Activated CD4-positive, alpha-beta T cell treated with anti-CD3 and anti-CD28 coated beads, Interleukin-2, amount 10 ng/mL, durations not matched to agents 7 days and 5 days (primary cell): ENCODE data around the gene SNED1. TPM values are rescaled to one million over a fixed set of nuclear protein-coding genes. Genes with fewer than 3 reads are reported as not detected.

Source experiments
- CTCF ChIA-PET: fragments of 350-600 bp; sonication (Branson Sonifier 250); formaldehyde crosslinking; loops from one replicate; lab custom pipeline; 2021; ENCODE audit warnings: antibody characterized with exemption; lab: Charles Lee
- POLR2A ChIA-PET: fragments of 350-600 bp; sonication (Branson Sonifier 250); formaldehyde crosslinking; loops from one replicate; lab custom pipeline; 2021; ENCODE audit warnings: antibody characterized with exemption; lab: Charles Lee
- DNase-seq: peaks from one replicate; pipeline ENCODE4 v3.0.0-alpha.2; 2020
- H3K27ac Mint-ChIP-seq: one replicate; pipeline ENCODE4 v1.8.0; 2021; ENCODE audit warnings: mild to moderate bottlenecking, moderate library complexity, mixed read lengths
- H3K27me3 Mint-ChIP-seq: one replicate; pipeline ENCODE4 v1.8.0; 2021; ENCODE audit warnings: mixed read lengths
- H3K36me3 Mint-ChIP-seq: one replicate; pipeline ENCODE4 v1.8.0; 2021; ENCODE audit warnings: low read depth, mixed read lengths
- H3K4me1 Mint-ChIP-seq: one replicate; pipeline ENCODE4 v1.8.0; 2021; ENCODE audit warnings: mixed read lengths
- H3K4me3 Mint-ChIP-seq: one replicate; pipeline ENCODE4 v1.8.0; 2021; ENCODE audit warnings: mild to moderate bottlenecking, moderate library complexity, mixed read lengths
- H3K9me3 Mint-ChIP-seq: one replicate; pipeline ENCODE4 v1.8.0; 2021; ENCODE audit warnings: mixed read lengths
- total RNA-seq, 2 experiments: library from RNA; stranded (reverse); gene quantifications; one replicate each; pipeline ENCODE4 v1.2.3, GENCODE V29; 2021

SNED1 gene
- total RNA-seq, 2 experiments from 2014 or later, result 6.1 to 8.6 TPM

- Mint-ChIP-seq H3K4me1 (peaks cover 7% of the 10 kb centered on the region), H3K4me3 (no peak overlapping the region), H3K9me3 (peaks cover 22% of the 10 kb centered on the region), H3K36me3 (peaks cover 3% of the 10 kb centered on the region), H3K27me3 (peaks cover 25% of the 10 kb centered on the region), H3K27ac (no peak overlapping the region)
- ChIA-PET POLR2A (no interaction called here), CTCF (no interaction called here)
- peak; percentile 1 for DNase-seq
Observed at GRCh38 chr2:241003830-241004564, 5.6 kb downstream of the SNED1 start.

DNA sequence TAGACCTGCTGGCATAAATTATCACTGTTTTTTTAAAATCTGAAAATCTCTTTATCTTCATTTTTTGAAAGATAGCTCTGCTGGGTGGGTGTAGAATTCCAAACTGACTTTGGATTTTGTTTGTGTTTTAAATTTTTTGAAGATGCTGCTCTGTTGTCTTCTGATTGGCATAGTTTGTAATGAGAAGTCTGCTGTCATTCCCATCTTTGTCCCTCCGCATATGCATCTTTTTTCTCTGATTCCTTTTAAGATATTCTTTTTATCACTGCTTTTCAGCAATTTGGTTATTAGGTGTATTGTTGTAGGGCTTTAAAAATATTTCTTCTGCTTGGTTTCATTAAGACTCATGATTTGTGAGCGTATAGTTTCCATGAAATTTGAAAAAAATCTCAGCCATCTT lies 7.2 kb downstream of the SNED1 start:
- Mint-ChIP-seq H3K9me3 (peaks cover 22% of the 10 kb centered on the region), H3K36me3 (peaks cover 3% of the 10 kb centered on the region), H3K27me3 (peaks cover 14% of the 10 kb centered on the region), H3K4me1 (peaks cover 21% of the 10 kb centered on the region), H3K4me3 (no peak overlapping the region), H3K27ac (no peak overlapping the region)
- ChIA-PET POLR2A (no interaction called here), CTCF (no interaction called here)
- no peak for DNase-seq

GRCh38 chr2:241006412-241006811 lies 8.0 kb downstream of the SNED1 start:
- H3K4me3 Mint-ChIP-seq, result no peak overlapping the region
- no peak for DNase-seq
- H3K4me1 Mint-ChIP-seq, result peaks cover 21% of the 10 kb centered on the region
- H3K27me3 Mint-ChIP-seq, result peaks cover 11% of the 10 kb centered on the region
- H3K36me3 Mint-ChIP-seq, result peaks cover 3% of the 10 kb centered on the region
- CTCF ChIA-PET, result no interaction called here
- POLR2A ChIA-PET, result no interaction called here
- peaks cover 22% of the 10 kb centered on the region for H3K9me3 Mint-ChIP-seq
- H3K27ac Mint-ChIP-seq, result no peak overlapping the region

DNA sequence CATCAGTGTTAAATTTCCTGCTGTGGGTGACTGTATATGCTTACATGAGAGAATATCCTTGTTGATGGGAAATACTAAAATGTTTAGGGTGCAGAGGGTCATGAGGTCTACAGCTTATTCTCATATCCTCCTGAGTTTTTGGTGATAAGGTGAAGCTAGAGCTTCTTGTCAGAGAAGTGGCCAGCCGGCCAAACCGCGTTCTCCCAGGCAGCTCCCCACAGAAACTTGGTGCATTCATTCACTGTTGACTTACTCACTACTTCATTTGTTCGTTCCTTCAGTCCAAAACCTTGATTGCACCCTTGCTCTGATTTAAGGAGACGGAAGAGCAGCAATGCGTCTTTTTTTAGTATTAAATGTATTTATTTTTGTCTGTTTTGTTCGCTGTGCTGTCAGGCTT lies 8.7 kb downstream of the SNED1 start:
- Mint-ChIP-seq H3K9me3 (peaks cover 22% of the 10 kb centered on the region), H3K27me3 (peaks cover 11% of the 10 kb centered on the region), H3K4me3 (no peak overlapping the region), H3K36me3 (peaks cover 3% of the 10 kb centered on the region), H3K27ac (no peak overlapping the region), H3K4me1 (peaks cover 21% of the 10 kb centered on the region)
- peak; percentile 3 for DNase-seq
- CTCF ChIA-PET, result no interaction called here
- POLR2A ChIA-PET, result no interaction called here

DNA sequence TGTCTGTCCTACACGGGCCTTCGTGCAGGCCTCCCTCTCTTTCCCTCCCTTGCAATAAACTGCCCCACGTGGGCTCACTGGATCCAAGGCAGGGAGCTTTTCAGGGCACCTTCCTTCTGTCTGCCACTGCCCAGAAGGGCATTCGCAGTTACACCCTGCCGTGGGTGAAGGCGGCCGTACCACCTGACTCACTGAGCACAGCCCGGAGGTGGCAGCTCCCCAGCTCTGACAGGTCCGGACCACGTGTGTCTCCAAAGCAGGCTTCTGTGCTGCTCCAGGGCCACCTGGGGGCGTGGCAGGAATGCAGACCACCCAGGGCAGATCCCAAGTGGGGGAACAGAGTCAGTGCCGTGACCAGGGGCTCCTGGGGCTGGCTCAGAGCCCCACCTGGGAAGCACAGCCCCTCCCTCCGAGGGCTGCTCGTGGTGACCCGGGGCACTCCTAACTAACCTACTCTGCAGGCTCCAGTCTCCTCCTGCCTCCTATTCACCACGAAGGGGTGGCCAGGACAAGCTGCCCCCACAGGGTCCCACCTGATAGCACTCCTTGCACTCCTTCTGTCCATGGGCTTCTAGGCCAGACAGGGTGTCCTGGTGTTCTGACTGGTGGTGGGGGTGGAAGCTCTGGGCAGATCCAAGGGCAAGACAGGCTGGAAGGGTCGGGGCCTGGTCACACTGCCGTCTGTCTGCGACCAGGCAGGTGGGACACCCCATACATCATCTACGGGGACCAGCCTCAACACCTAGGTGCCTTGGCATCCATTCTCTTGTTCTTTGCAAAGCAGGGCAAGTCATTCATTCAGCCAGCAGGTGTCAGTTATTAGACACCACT lies 9.7 kb downstream of the SNED1 start:
- no peak overlapping the region for H3K4me3 Mint-ChIP-seq
- peaks cover 3% of the 10 kb centered on the region for H3K36me3 Mint-ChIP-seq
- DNase-seq, result peak; percentile 3
- peaks cover 24% of the 10 kb centered on the region for H3K4me1 Mint-ChIP-seq
- H3K9me3 Mint-ChIP-seq, result peaks cover 22% of the 10 kb centered on the region
- POLR2A ChIA-PET, result no interaction called here
- H3K27me3 Mint-ChIP-seq, result peaks cover 11% of the 10 kb centered on the region
- CTCF ChIA-PET, result no interaction called here
- peak overlapping the region; percentile 41 for H3K27ac Mint-ChIP-seq

- CTCF ChIA-PET, result no interaction called here
- Mint-ChIP-seq H3K27ac (peak overlapping the region; percentile 91), H3K4me3 (no peak overlapping the region), H3K36me3 (peaks cover 3% of the 10 kb centered on the region), H3K9me3 (peaks cover 17% of the 10 kb centered on the region), H3K27me3 (peaks cover 11% of the 10 kb centered on the region), H3K4me1 (peaks cover 24% of the 10 kb centered on the region)
- POLR2A ChIA-PET, result no interaction called here
- peak; percentile 3 for DNase-seq
Observed at GRCh38 chr2:241008711-241009121, 10.3 kb downstream of the SNED1 start.

DNA sequence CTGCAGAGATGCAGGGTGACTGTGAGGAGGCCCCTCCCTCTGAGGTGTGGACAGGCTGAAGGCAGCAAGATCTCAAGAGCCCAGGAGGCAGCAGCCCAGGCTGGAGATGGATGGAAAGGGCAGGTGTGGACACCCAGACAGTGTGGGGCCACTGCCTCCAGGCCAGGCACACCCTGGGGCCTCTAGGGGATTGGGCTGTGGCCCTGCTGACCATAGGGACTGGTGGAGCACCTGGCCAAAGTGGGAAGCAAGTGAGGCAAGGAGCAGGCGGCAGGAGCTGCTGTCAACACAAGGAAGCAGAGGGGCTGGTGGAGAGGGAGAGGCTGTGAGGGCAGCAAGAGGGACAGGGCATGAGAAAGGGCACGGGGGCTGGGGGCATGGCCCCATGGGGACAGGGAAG lies 10.8 kb downstream of the SNED1 start:
- no peak for DNase-seq
- Mint-ChIP-seq H3K27ac (peak overlapping the region; percentile 91), H3K27me3 (peaks cover 11% of the 10 kb centered on the region), H3K36me3 (peaks cover 3% of the 10 kb centered on the region), H3K4me1 (peaks cover 22% of the 10 kb centered on the region), H3K9me3 (peaks cover 12% of the 10 kb centered on the region), H3K4me3 (no peak overlapping the region)
- ChIA-PET CTCF (interaction anchor here (1.0 kb wide), 1 partner anchor 13 kb away, joined by 3 read pairs; no protein-coding TSS in a partner anchor), POLR2A (no interaction called here)

DNA sequence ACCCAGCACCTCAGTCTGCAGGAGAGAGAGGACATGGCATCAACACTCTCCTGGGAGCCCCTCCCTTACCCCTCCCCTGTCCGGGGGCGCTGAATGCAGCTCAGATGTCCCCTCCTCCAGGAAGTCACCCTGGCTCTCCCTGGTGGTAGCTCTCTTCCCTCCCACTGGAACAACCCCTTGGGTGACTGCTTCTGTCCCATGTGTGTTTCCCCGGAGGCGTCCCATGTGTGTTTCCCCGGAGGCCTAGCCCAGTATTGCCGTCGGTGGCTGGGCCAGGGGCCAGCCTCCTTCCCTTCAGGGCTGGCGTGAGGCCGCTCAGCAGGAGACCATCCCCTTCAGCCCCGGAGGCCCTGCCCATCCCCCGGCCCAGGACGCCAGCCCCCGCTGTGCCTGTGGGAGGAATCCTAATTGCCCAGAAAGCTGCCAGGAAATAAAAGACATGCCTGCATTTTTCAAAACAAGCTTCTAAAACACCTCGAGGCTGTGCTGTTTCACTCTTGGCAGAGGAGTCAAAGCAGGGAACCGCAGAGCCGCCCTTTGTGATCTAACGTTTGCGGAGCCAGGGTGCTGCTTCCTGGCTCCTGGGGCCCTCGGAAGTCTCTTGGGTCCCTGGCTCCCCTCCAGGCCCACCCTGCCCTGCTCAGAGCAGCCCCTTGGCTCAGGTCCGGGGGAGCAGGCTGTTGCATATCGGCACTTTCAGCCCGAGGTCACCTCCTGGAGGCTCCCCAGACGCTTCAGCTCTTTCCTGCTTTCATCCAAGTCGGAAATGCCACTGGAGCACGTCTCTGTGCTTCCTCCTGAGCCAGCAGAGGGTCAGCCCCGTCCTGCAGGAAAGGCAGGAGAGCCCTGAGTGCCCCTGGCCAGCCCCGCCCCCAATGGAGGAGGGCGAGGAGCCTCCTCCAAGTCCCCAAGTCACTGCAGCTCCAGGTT lies 11.4 kb downstream of the SNED1 start:
- H3K27me3 Mint-ChIP-seq, result peaks cover 11% of the 10 kb centered on the region
- peak overlapping the region; percentile 38 for H3K4me3 Mint-ChIP-seq
- H3K27ac Mint-ChIP-seq, result peak overlapping the region; percentile 91

DNA sequence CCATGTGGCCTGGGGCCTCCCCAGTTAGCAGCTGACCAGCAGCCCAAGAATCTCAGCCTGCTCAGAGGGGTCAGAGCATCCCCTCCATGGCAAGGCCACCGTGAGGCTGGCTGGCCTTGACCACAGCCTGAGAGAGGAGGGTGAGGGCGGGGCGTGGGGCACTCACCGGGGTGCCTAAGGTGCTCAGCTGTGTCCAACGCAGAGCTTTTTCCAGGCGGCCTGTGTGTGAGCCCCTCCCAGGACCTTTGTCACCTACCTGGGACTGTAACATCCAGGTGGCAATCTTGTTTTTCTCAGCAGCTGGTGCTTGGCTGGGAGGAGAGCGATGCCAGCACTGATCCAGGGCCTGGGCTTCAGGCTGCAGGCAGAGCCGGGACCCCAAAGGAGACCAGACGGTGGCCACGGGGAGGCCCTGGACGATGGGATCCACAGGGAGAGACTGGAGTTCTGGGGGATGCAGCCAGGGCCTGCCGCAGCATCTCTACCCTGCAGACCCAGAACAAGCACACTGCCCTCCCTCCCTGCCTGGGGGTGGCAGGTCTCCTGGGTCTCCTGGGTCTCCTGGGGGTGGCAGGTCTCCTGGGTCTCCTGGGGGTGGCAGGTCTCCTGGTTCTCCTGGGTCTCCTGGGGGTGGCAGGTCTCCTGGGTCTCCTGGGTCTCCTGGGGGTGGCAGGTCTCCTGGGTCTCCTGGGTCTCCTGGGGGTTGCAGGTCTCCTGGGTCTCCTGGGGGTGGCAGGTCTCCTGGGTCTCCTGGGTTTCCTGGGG lies 12.3 kb downstream of the SNED1 start:
- Mint-ChIP-seq H3K36me3 (no peaks in the 10 kb centered on the region), H3K4me3 (peak overlapping the region; percentile 38), H3K9me3 (peaks cover 6% of the 10 kb centered on the region), H3K27ac (peak overlapping the region; percentile 91), H3K27me3 (peaks cover 7% of the 10 kb centered on the region), H3K4me1 (peaks cover 22% of the 10 kb centered on the region)
- ChIA-PET POLR2A (no interaction called here), CTCF (interaction anchor here (0.7 to 1.0 kb wide), 2 partner anchors 12 to 130 kb away, joined by 3 to 4 read pairs; no protein-coding TSS in a partner anchor)
- peak; percentile 2 for DNase-seq

More for the DNA sequence above, 11.4 kb downstream of the SNED1 start:
- Mint-ChIP-seq H3K4me1 (peaks cover 22% of the 10 kb centered on the region), H3K9me3 (peaks cover 12% of the 10 kb centered on the region), H3K36me3 (peaks cover 3% of the 10 kb centered on the region)
- ChIA-PET POLR2A (no interaction called here), CTCF (interaction anchor here (0.7 to 1.0 kb wide), 2 partner anchors 12 to 130 kb away, joined by 3 to 4 read pairs; no protein-coding TSS in a partner anchor)
- peak; percentile 68 for DNase-seq

DNA sequence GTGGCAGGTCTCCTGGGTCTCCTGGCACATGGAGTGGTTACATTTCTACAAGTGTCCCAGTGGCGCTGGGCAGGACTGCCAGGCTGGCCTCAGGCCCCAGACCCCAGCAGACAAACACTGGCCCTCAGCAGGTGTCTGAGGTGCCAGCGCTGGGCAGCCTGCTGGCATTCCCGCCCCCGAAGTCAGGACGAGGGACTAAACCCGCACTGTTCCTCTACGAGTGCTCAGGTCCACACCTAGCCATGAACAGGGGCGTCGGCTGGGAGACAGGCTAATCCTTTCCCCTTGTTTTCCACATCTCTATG lies 12.8 kb downstream of the SNED1 start:
- Mint-ChIP-seq H3K9me3 (peaks cover under 1% of the 10 kb centered on the region), H3K36me3 (no peaks in the 10 kb centered on the region), H3K27ac (peak overlapping the region; percentile 13), H3K4me3 (no peak overlapping the region), H3K4me1 (peaks cover 22% of the 10 kb centered on the region), H3K27me3 (peaks cover 4% of the 10 kb centered on the region)
- CTCF ChIA-PET, result no interaction called here
- POLR2A ChIA-PET, result no interaction called here
- DNase-seq, result peak; percentile 3

DNA sequence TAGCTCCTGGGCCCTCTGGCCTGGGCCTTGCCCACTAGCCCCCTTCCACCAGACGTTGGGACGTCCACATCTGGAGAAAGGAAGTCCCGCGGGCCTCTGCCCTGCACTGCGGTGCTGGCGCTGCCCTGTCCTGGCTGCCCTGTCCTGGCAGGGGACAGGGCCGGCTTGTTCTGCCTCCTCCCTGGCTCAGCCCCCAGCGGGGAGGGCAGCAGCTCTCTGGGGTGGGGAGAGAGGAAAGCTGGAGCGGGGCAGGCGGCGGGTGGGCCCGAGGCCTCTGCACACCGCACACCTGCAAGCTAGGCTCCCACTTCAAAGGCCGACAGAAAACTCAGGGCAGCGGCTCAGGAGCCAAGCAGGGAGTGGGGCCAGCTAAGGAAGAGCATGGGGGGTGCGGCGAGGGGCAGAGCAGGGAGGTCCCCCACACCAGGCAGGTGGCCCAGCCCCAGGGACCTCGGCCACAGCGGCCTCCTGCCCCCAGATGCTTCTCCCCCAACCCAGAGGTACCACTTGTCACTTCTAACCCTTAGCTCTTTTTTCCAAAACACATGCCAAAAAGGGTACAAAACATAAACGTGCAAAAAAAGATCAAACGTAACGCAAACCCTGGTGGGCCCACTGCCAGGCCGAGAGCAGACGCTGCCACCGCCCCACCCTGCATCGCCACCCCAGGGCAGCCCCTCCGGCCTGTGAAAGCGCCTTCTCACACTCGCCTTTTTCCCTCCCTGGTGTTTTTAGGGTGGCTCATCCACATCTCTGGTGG lies 13.5 kb downstream of the SNED1 start:
- CTCF ChIA-PET, result no interaction called here
- Mint-ChIP-seq H3K4me1 (peaks cover 22% of the 10 kb centered on the region), H3K27ac (no peak overlapping the region), H3K4me3 (no peak overlapping the region), H3K9me3 (no peaks in the 10 kb centered on the region), H3K36me3 (no peaks in the 10 kb centered on the region), H3K27me3 (no peaks in the 10 kb centered on the region)
- POLR2A ChIA-PET, result no interaction called here
- DNase-seq, result peak; percentile 5
